IMR-90 (cell line): ENCODE data around the gene MLLT1. TPM values are rescaled to one million over a fixed set of nuclear protein-coding genes. Genes with fewer than 3 reads are reported as not detected.

ENCODE experiments used
- ATAC-seq: fragments of 200-7000 bp; cut with Tn5 transposase; 2 replicates; pipeline ENCODE4 v1.9.1; 2020; ENCODE audit warnings: low read depth, mild to moderate bottlenecking, moderate library complexity
- BruUV-seq: library from RNA; stranded (reverse); fragments of 400-500 nt; replicated peaks from 2 replicates; lab custom pipeline; 2021; lab: Mats Ljungman, UMichigan
- CTCF ChIA-PET: fragments of 300-600 bp; formaldehyde crosslinking; extraction: SDS; loops from one replicate; lab custom pipeline; 2021; ENCODE audit warnings: antibody characterized with exemption; lab: Yijun Ruan, JAX
- POLR2A ChIA-PET: fragments of 300-600 bp; sonication (Branson Sonifier 250); formaldehyde crosslinking; loops from one replicate; lab custom pipeline; 2022; ENCODE audit warnings: antibody characterized with exemption; ENCODE audit not compliant: unreplicated experiment; lab: Charles Lee
- DNase-seq: peaks from one replicate; pipeline ENCODE4 v3.0.0; 2013
- H2AFZ ChIP-seq: replicated peaks from 2 replicates; pipeline ENCODE3; 2013; ENCODE audit warnings: low read length, mild to moderate bottlenecking; ENCODE audit not compliant: poor library complexity
- H2AK5ac ChIP-seq: 2 replicates; pipeline ENCODE4 v1.6.1; 2013; ENCODE audit warnings: low read depth, low read length, inconsistent platforms
- H2AK9ac ChIP-seq: replicated peaks from 2 replicates; pipeline ENCODE3; 2013; ENCODE audit warnings: mild to moderate bottlenecking, low read depth, low read length, moderate library complexity; ENCODE audit not compliant: poor library complexity
- H2BK120ac ChIP-seq: 2 replicates; pipeline ENCODE4 v1.6.1; 2013; ENCODE audit warnings: low read depth, low read length, inconsistent platforms
- H2BK15ac ChIP-seq: 3 replicates; pipeline ENCODE4 v1.6.1; 2013; ENCODE audit warnings: low read depth, low read length, inconsistent platforms
- H2BK20ac ChIP-seq: 2 replicates; pipeline ENCODE4 v1.6.1; 2013; ENCODE audit warnings: low read depth, mild to moderate bottlenecking, inconsistent platforms, low read length, moderate library complexity
- H2BK5ac ChIP-seq: 2 replicates; pipeline ENCODE4 v1.6.1; 2013; ENCODE audit warnings: mild to moderate bottlenecking, low read depth, low read length, inconsistent platforms; ENCODE audit not compliant: poor library complexity, severe bottlenecking
- H3K14ac ChIP-seq: replicated peaks from 2 replicates; pipeline ENCODE4 v1.6.1; 2013; ENCODE audit warnings: low read depth, low read length, inconsistent platforms
- H3K18ac ChIP-seq: 2 replicates; pipeline ENCODE4 v1.6.1; 2013; ENCODE audit warnings: low read depth, low read length, control low read depth
- H3K23ac ChIP-seq: 2 replicates; pipeline ENCODE4 v1.6.1; 2013; ENCODE audit warnings: low read depth, low read length, inconsistent platforms
- H3K27ac ChIP-seq: 2 replicates; pipeline ENCODE4 v1.5.1; 2013; ENCODE audit warnings: mild to moderate bottlenecking, control low read depth, low read length; ENCODE audit not compliant: insufficient read depth
- H3K27me3 ChIP-seq: 2 replicates; pipeline ENCODE4 v1.6.1; 2013; ENCODE audit warnings: low read length; ENCODE audit not compliant: control insufficient read depth, insufficient read depth
- H3K36me3 ChIP-seq: 2 replicates; pipeline ENCODE4 v1.6.1; 2013; ENCODE audit warnings: low read length, mixed read lengths; ENCODE audit not compliant: control insufficient read depth, insufficient read depth
- H3K4ac ChIP-seq: 2 replicates; pipeline ENCODE4 v1.6.1; 2013; ENCODE audit warnings: low read depth, low read length, inconsistent platforms
- H3K4me1 ChIP-seq: 2 replicates; pipeline ENCODE4 v1.6.1; 2013; ENCODE audit warnings: low read length, mixed read lengths; ENCODE audit not compliant: control insufficient read depth, insufficient read depth
- H3K4me2 ChIP-seq: 2 replicates; pipeline ENCODE4 v1.6.1; 2013; ENCODE audit warnings: low read depth, mild to moderate bottlenecking, control low read depth, low read length, moderate library complexity
- H3K4me3 ChIP-seq: 2 replicates; pipeline ENCODE4 v1.5.1; 2013; ENCODE audit warnings: low read depth, mild to moderate bottlenecking, control low read depth, low read length, moderate library complexity; ENCODE audit not compliant: insufficient read depth
- H3K56ac ChIP-seq: 2 replicates; pipeline ENCODE4 v1.6.1; 2013; ENCODE audit warnings: low read length, inconsistent platforms; ENCODE audit not compliant: insufficient read depth; ENCODE audit errors: extremely low read depth
- H3K79me1 ChIP-seq, 2 experiments: 2 replicates each; pipeline ENCODE4 v1.6.1; 2013; ENCODE audit warnings: low read length in 2 of 2, inconsistent platforms in 1 of 2, low read depth in 1 of 2
- H3K9ac ChIP-seq: 2 replicates; pipeline ENCODE4 v1.6.1; 2013; ENCODE audit warnings: low read depth, low read length, control low read depth
- H3K9me1 ChIP-seq: 2 replicates; pipeline ENCODE4 v1.6.1; 2013; ENCODE audit warnings: low read length, inconsistent platforms; ENCODE audit not compliant: insufficient read depth
- H3K9me3 ChIP-seq: 2 replicates; pipeline ENCODE4 v1.6.1; 2013; ENCODE audit warnings: low read length; ENCODE audit not compliant: control insufficient read depth, insufficient read depth
- H4K20me1 ChIP-seq: 2 replicates; pipeline ENCODE4 v1.6.1; 2013; ENCODE audit warnings: low read length, inconsistent platforms; ENCODE audit not compliant: insufficient read depth
- H4K5ac ChIP-seq: 2 replicates; pipeline ENCODE4 v1.6.1; 2013; ENCODE audit warnings: mild to moderate bottlenecking, low read depth, low read length, control low read depth
- H4K8ac ChIP-seq, 2 experiments: 2 replicates each; pipeline ENCODE4 v1.6.1; 2013; ENCODE audit warnings: low read depth in 2 of 2, low read length in 2 of 2, control low read depth in 1 of 2, inconsistent platforms in 1 of 2
- H4K91ac ChIP-seq: 2 replicates; pipeline ENCODE4 v1.6.1; 2013; ENCODE audit warnings: low read depth, low read length, inconsistent platforms; ENCODE audit not compliant: insufficient read depth
- RAD21 ChIP-seq: IDR thresholded peaks from 2 replicates; pipeline ENCODE4 v1.6.1; 2012; ENCODE audit warnings: low read length, improper control_type of control experiment
- WGBS, 2 experiments: methylation state at CpG; one replicate each; pipeline versions ENCODE4 v1.1.5 to v1.1.7; 2013; ENCODE audit warnings: missing lambda C conversion rate in 2 of 2; ENCODE audit not compliant: insufficient read length in 1 of 2; ENCODE audit errors: extremely low coverage in 2 of 2; 5-methylcytosine and 5-hydroxymethylcytosine counted together
- dilution Hi-C: fragments of 300-500 bp; cut with HindIII; formaldehyde crosslinking; loops from one replicate; pipeline ENCODE4 v1.14.3; 2018; ENCODE audit warnings: low sequenced_read_pairs; ENCODE audit not compliant: unreplicated experiment
- in situ Hi-C: fragments of 300-500 bp; cut with MboI; formaldehyde crosslinking; loops from 3 replicates; pipeline ENCODE4 v1.14.3; 2019; ENCODE audit warnings: low sequenced_read_pairs, inconsistent platforms, mixed read lengths
- intact Hi-C: fragments of 100-400 bp; cut with micrococcal nuclease; formaldehyde crosslinking; loops from 2 replicates; pipeline ENCODE4 v1.10.0; 2022
- polyA plus RNA-seq, 3 experiments: library from polyadenylated mRNA; depleted of rRNA; stranded (reverse); fragments of >200 nt; gene quantifications; 2 replicates each; pipeline ENCODE4 v1.2.3, GENCODE V29; 2012; ENCODE audit warnings: low replicate concordance in 1 of 3
- total RNA-seq: library from RNA; depleted of rRNA; stranded (reverse); fragments of >200 nt; gene quantifications from 2 replicates; pipeline ENCODE4 v1.2.3, GENCODE V29; 2012

MLLT1 gene
- total and polyA plus RNA-seq, 2 of the 4 experiments (the other 2 are of a cell fraction): 1.3 to 30.6 TPM

DNA sequence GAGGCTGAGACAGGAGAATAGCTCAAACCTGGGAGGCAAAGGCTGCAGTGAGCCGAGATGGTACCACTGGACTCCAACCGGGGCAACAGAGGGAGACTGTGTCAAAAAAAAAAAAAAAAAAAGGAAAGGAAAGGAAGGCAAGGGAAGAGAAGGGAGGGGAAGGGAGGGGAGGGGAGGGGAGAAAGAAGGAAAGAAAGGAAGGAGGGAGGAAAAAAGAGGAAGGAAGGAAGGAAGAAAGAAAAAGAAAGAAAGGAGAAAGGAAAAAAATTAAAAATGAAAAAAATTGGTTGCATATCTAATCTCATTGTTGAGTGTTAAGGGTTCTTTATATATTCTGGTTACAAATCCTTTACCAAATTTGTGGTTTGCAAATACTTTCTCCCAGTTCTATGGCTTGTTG is 98.7 kb downstream of the MLLT1 start:
- Histone ChIP-seq H3K4me2 (no peak overlapping the region), H3K27ac (no peak overlapping the region), H3K4me3 (no peak overlapping the region), H3K9me3 (0 out of 2 replicates have a peak, but pooled peaks cover 2% of the 10 kb centered on the region), H4K8ac (no peak overlapping the region), H2BK5ac (no peak overlapping the region), H3K56ac (no peak overlapping the region), H3K36me3 (no peaks in the 10 kb centered on the region), H2AK9ac (no peak overlapping the region), H3K4me1 (no peaks in the 10 kb centered on the region), H3K9ac (no peak overlapping the region), H2AFZ (no peak overlapping the region), H3K4ac (no peak overlapping the region), H2AK5ac (no peak overlapping the region), H4K5ac (no peak overlapping the region), H3K23ac (no peak overlapping the region), H3K27me3 (peaks cover 4% of the 10 kb centered on the region; the same call in 1 of the 2 replicates), H3K79me1 (no peaks in the 10 kb centered on the region), H3K9me1 (no peaks in the 10 kb centered on the region), H2BK15ac (no peak overlapping the region), H2BK120ac (no peak overlapping the region), H4K91ac (no peak overlapping the region), H2BK20ac (no peak overlapping the region), H3K14ac (no peak overlapping the region), H3K18ac (no peak overlapping the region), H4K20me1 (no peaks in the 10 kb centered on the region)
- dilution Hi-C loops (no loop called here), in situ Hi-C loops (no loop called here), intact Hi-C loops (no loop called here)
- POLR2A ChIA-PET: no interaction called here
- no TSS peak for BruUV-seq
- ATAC-seq: no peak
- CTCF ChIA-PET: no interaction called here
- DNase-seq: no peak
- no peak for TF ChIP-seq RAD21
- WGBS, 2 experiments: no CpG with 5 or more reads among the region's 2 CpGs
